Mucosa of gallbladder (tissue), 1 donor: ENCODE data around the gene ORC3. TPM values are rescaled to one million over a fixed set of nuclear protein-coding genes. Genes with fewer than 3 reads are reported as not detected.

Experiments
- total RNA-seq: library from RNA; stranded (reverse); gene quantifications from one replicate; pipeline ENCODE4 v1.2.1, GENCODE V29; 2021
- donor health status: DM: no; HTN: no; CAD: no.

ORC3 gene
- total RNA-seq, 1 donor from 2014 or later: 15.9 TPM

Other genes with a start within 250 kb of the ORC3 start
- 2.6 TPM for gene C6orf163, start 245.3 kb upstream of the ORC3 start, total RNA-seq
- gene CFAP206, start 182.2 kb upstream of the ORC3 start, total RNA-seq: 0.40 TPM
- gene SLC35A1, start 117.2 kb upstream of the ORC3 start, total RNA-seq: 20.7 TPM
- 29.1 TPM for gene RARS2, start 148 bp upstream of the ORC3 start, total RNA-seq
- gene AKIRIN2, start 112.1 kb downstream of the ORC3 start, total RNA-seq: 43.1 TPM